ENCODE results near the gene PRICKLE1. TPM values are rescaled to one million over a fixed set of nuclear protein-coding genes. Genes with fewer than 3 reads are reported as not detected.

PRICKLE1 gene
- total RNA-seq, 6 experiments from 2014 or later = 3.7 to 10.0 (median 8.6) TPM

DNA sequence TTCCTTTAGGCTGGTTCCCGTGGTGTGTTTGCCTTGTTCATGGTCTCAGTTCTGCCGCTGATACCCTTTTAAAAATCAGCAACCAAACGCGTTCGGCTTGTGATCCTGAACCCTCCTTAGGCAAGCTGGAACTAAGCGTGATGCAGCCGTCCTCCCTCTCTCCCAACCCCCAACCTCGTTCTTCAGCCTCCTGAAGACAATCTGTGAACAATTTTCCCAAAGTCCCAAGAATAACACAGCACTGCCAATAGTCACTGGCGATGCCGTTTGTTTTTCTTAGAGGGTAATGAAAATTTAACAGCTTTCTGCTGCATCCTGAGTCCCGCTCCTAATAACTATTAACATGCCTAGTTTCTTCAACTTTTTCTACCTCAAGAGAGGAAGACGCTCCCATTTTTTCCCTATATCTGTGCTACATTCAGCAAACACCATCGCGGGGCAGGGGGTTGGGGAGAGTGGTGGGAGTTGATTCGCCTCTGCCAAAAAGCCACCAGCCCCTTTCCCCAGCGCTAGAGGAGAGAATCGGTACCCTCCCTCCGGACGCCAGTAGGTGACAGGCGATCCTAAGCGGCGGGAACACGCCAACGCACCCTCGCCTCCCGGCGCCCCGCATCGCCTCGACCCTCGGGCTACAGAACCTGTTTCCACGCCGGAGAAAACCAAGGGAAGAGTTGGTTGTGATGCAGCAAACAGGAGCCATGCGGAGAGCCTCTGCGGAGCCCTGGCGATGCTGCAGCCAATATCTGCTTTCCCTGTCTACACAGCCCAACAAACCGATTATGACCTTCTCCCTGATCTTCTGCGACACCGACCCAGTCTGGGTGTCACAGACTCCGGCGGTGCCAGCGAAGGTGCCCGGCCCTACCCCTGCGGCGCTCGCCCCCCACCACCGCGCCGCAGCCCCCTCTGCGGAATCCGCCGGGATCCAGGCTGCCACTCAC, 752 bp downstream of the PRICKLE1 start:
- Mint-ChIP-seq H3K27me3 (ENCODE audit: insufficient read depth) (peaks cover 38% of the 10 kb centered on the region), H3K4me1 (ENCODE audit: low read depth) (peaks cover 25% of the 10 kb centered on the region), H3K27ac (peak overlapping the region; percentile 1; the same call in 1 of the 2 replicates), H3K4me3 (peak overlapping the region; percentile 84), H3K36me3 (ENCODE audit: low read depth) (no peaks in the 10 kb centered on the region), H3K9me3 (no peaks in the 10 kb centered on the region)
- DNase-seq = no peak
- peak; percentile 36; the same call in 1 of the 2 replicates for TF ChIP-seq CTCF (IDR thresholded peaks at IDR 0.05)

GRCh38 chr12:42587601-42588523, 1.7 kb downstream of the PRICKLE1 start:
- Mint-ChIP-seq H3K27me3 (ENCODE audit: insufficient read depth) (peaks cover 37% of the 10 kb centered on the region), H3K4me3 (peak overlapping the region; percentile 84; the same call in 1 of the 2 replicates), H3K9me3 (no peaks in the 10 kb centered on the region), H3K4me1 (ENCODE audit: low read depth) (peaks cover 25% of the 10 kb centered on the region), H3K36me3 (ENCODE audit: low read depth) (no peaks in the 10 kb centered on the region), H3K27ac (no peak overlapping the region; the same call in 1 of the 2 replicates)
- no peak for TF ChIP-seq CTCF (IDR thresholded peaks at IDR 0.05)
- no peak for DNase-seq

- no peak for DNase-seq
- H3K4me1 Mint-ChIP-seq (ENCODE audit: low read depth) = peaks cover 25% of the 10 kb centered on the region
- no peak overlapping the region for H3K4me3 Mint-ChIP-seq
- peaks cover 37% of the 10 kb centered on the region for H3K27me3 Mint-ChIP-seq (ENCODE audit: insufficient read depth)
- no peaks in the 10 kb centered on the region for H3K9me3 Mint-ChIP-seq
- H3K27ac Mint-ChIP-seq = no peak overlapping the region
- TF ChIP-seq CTCF (IDR thresholded peaks at IDR 0.05) = 0 out of 2 replicates have a peak, but pooled peaks have one; percentile 15
- H3K36me3 Mint-ChIP-seq (ENCODE audit: low read depth) = no peaks in the 10 kb centered on the region
Measured at GRCh38 chr12:42586268-42586667, 3.3 kb downstream of the PRICKLE1 start.

GRCh38 chr12:42585841-42586216, 3.7 kb downstream of the PRICKLE1 start:
- Mint-ChIP-seq H3K4me3 (no peak overlapping the region), H3K27me3 (ENCODE audit: insufficient read depth) (peaks cover 34% of the 10 kb centered on the region), H3K27ac (no peak overlapping the region), H3K9me3 (no peaks in the 10 kb centered on the region), H3K4me1 (ENCODE audit: low read depth) (peaks cover 25% of the 10 kb centered on the region), H3K36me3 (ENCODE audit: low read depth) (no peaks in the 10 kb centered on the region)
- DNase-seq = no peak
- no peak for TF ChIP-seq CTCF (IDR thresholded peaks at IDR 0.05)

- DNase-seq = no peak
- Mint-ChIP-seq H3K27ac (no peak overlapping the region), H3K36me3 (ENCODE audit: low read depth) (no peaks in the 10 kb centered on the region), H3K27me3 (ENCODE audit: insufficient read depth) (peaks cover 31% of the 10 kb centered on the region), H3K4me3 (no peak overlapping the region), H3K9me3 (no peaks in the 10 kb centered on the region), H3K4me1 (ENCODE audit: low read depth) (peaks cover 20% of the 10 kb centered on the region)
- TF ChIP-seq CTCF (IDR thresholded peaks at IDR 0.05) = no peak
Measured at GRCh38 chr12:42585154-42585840, 4.2 kb downstream of the PRICKLE1 start.

Measured in HFFc6 (cell line).